RWPE2 (cell line): Measurements from ENCODE around the gene TRAF3IP1.

ENCODE experiments used
- ATAC-seq: fragments of 200-7000 bp; cut with Tn5 transposase; 3 replicates; pipeline ENCODE4 v1.9.1; 2021; ENCODE audit warnings: low read depth
- DNase-seq: peaks from one replicate; pipeline ENCODE4 v3.0.0-alpha.2; 2020; ENCODE audit warnings: low spot score
- H3K27ac ChIP-seq: fragments of 450-650 bp; 2 replicates; pipeline ENCODE4 v1.5.1; 2017; ENCODE audit warnings: mild to moderate bottlenecking; ENCODE audit not compliant: poor library complexity, severe bottlenecking
- H3K27me3 ChIP-seq: fragments of 250-450 bp; sonication (Bioruptor Pico); 2 replicates; pipeline ENCODE4 v1.5.1; 2021; ENCODE audit warnings: mild to moderate bottlenecking, moderate library complexity; ENCODE audit not compliant: insufficient read depth, poor library complexity, severe bottlenecking
- H3K36me3 ChIP-seq: fragments of 250-450 bp; sonication (Bioruptor Pico); 2 replicates; pipeline ENCODE4 v1.5.1; 2020; ENCODE audit warnings: low read depth, mild to moderate bottlenecking, moderate library complexity
- H3K4me1 ChIP-seq: fragments of 250-450 bp; sonication (Bioruptor Pico); 2 replicates; pipeline ENCODE4 v1.5.1; 2021; ENCODE audit warnings: mild to moderate bottlenecking, moderate library complexity; ENCODE audit not compliant: insufficient read depth, poor library complexity, severe bottlenecking
- H3K4me3 ChIP-seq: fragments of 250-450 bp; sonication (Bioruptor Pico); 2 replicates; pipeline ENCODE4 v1.5.1; 2021; ENCODE audit warnings: mild to moderate bottlenecking, moderate library complexity; ENCODE audit not compliant: severe bottlenecking
- H3K9me3 ChIP-seq: fragments of 250-450 bp; sonication (Bioruptor Pico); 2 replicates; pipeline ENCODE4 v1.5.1; 2021; ENCODE audit warnings: mild to moderate bottlenecking, moderate library complexity; ENCODE audit not compliant: severe bottlenecking
- CTCF ChIP-seq: fragments of 450-650 bp; IDR thresholded peaks from one replicate; pipeline ENCODE4 v1.5.1; 2017; ENCODE audit warnings: mild to moderate bottlenecking, moderate library complexity; ENCODE audit not compliant: poor library complexity, severe bottlenecking

The TRAF3IP1 gene

GRCh38 chr2:238433941-238434845 lies 113.9 kb downstream of the TRAF3IP1 start:
- TF ChIP-seq CTCF: no peak
- DNase-seq: no peak
- peak overlapping the region; percentile 100 for H3K27ac ChIP-seq
- peaks cover 97% of the 10 kb centered on the region for H3K36me3 ChIP-seq
- ATAC-seq: peak; percentile 67
- no peaks in the 10 kb centered on the region for H3K27me3 ChIP-seq
- H3K9me3 ChIP-seq: no peaks in the 10 kb centered on the region
- H3K4me1 ChIP-seq: peaks cover 87% of the 10 kb centered on the region
- H3K4me3 ChIP-seq: no peak overlapping the region

- ATAC-seq (peak; percentile 44), DNase-seq (peak; percentile 90)
- H3K9me3 ChIP-seq: no peaks in the 10 kb centered on the region
- H3K27ac ChIP-seq: peak overlapping the region; percentile 100
- H3K36me3 ChIP-seq: peaks cover 93% of the 10 kb centered on the region
- TF ChIP-seq CTCF: no peak
- no peak overlapping the region for H3K4me3 ChIP-seq
- H3K4me1 ChIP-seq: peaks cover 88% of the 10 kb centered on the region
- no peaks in the 10 kb centered on the region for H3K27me3 ChIP-seq
Measured at GRCh38 chr2:238434846-238435751, 114.8 kb downstream of the TRAF3IP1 start.

- peaks cover 93% of the 10 kb centered on the region for H3K36me3 ChIP-seq
- no peaks in the 10 kb centered on the region for H3K9me3 ChIP-seq
- peak overlapping the region; percentile 100 for H3K27ac ChIP-seq
- ATAC-seq (no peak), DNase-seq (no peak)
- H3K4me3 ChIP-seq: no peak overlapping the region
- TF ChIP-seq CTCF: no peak
- H3K27me3 ChIP-seq: no peaks in the 10 kb centered on the region
- peaks cover 89% of the 10 kb centered on the region for H3K4me1 ChIP-seq
Measured at GRCh38 chr2:238435752-238436096, 115.4 kb downstream of the TRAF3IP1 start.

- peak; percentile 82 for ATAC-seq
- no peak overlapping the region for H3K4me3 ChIP-seq
- peak; percentile 95 for DNase-seq
Measured at GRCh38 chr2:238438856-238439849, 118.8 kb downstream of the TRAF3IP1 start.

More at GRCh38 chr2:238438856-238439849, 118.8 kb downstream of the TRAF3IP1 start:
- Histone ChIP-seq H3K27ac (peak overlapping the region; percentile 100), H3K27me3 (no peaks in the 10 kb centered on the region), H3K4me1 (peaks cover 82% of the 10 kb centered on the region), H3K36me3 (peaks cover 93% of the 10 kb centered on the region), H3K9me3 (no peaks in the 10 kb centered on the region)
- no peak for TF ChIP-seq CTCF
